RWPE1 (cell line): Measurements from ENCODE around the gene KMO.

Experiments
- CTCF ChIA-PET: fragments of 350-600 bp; sonication (Branson Sonifier 250); formaldehyde crosslinking; extraction: SDS; loops from one replicate; lab custom pipeline; 2021; lab: Yijun Ruan, JAX
- POLR2A ChIA-PET: fragments of 400-600 bp; formaldehyde crosslinking; extraction: SDS; loops from one replicate; lab custom pipeline; 2020; ENCODE audit warnings: antibody characterized with exemption; ENCODE audit not compliant: low non-redundant PET; lab: Yijun Ruan, JAX
- DNase-seq: peaks from one replicate; pipeline ENCODE4 v3.0.0; 2012; ENCODE audit warnings: low spot score
- H3K27ac ChIP-seq: fragments of 450-650 bp; 2 replicates; pipeline ENCODE4 v1.5.1; 2017
- CTCF ChIP-seq: fragments of 450-650 bp; conservative IDR thresholded peaks from 2 replicates; pipeline ENCODE4 v1.5.1; 2017; ENCODE audit warnings: low read depth, mild to moderate bottlenecking

Gene KMO

GRCh38 chr1:241638909-241639622 is 106.9 kb downstream of the KMO start:
- DNase-seq, result no peak
- POLR2A ChIA-PET, result no interaction called here
- CTCF ChIA-PET, result no interaction called here
- peak overlapping the region; percentile 84 for H3K27ac ChIP-seq
- no peak for TF ChIP-seq CTCF

DNA sequence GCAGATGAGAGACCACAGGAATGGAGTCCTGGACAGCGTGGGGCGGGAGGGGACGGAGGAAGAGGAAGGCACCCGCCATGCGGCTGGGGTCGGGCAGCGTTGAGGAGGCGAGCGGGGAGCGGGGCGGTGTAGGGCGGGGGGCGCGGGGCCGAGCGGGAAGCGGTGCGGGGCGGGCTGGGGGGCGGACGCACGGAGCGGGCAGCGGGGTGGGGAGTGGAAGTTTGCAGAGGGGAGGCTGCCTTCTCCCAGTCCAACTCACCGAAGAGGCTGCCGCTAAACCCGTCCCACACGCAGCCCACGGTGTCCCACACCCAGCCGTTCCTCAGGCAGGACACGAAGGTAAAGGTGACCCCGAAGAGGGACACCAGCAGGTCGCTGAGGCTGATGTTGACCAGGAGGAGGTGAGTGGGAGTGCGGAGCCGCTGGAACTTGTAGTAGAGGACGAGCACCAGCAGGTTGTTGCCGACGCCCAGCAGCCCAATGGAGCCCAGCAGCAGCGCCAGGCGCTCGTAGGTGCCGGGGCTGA is 107.5 kb downstream of the KMO start:
- POLR2A ChIA-PET, result interaction anchor here (0.6 to 1.0 kb wide), 2 partner anchors 28 to 49 kb away, joined by 3 to 7 read pairs; no protein-coding TSS in a partner anchor
- no peak for DNase-seq
- CTCF ChIA-PET, result no interaction called here
- peak overlapping the region; percentile 84 for H3K27ac ChIP-seq
- no peak for TF ChIP-seq CTCF

DNA sequence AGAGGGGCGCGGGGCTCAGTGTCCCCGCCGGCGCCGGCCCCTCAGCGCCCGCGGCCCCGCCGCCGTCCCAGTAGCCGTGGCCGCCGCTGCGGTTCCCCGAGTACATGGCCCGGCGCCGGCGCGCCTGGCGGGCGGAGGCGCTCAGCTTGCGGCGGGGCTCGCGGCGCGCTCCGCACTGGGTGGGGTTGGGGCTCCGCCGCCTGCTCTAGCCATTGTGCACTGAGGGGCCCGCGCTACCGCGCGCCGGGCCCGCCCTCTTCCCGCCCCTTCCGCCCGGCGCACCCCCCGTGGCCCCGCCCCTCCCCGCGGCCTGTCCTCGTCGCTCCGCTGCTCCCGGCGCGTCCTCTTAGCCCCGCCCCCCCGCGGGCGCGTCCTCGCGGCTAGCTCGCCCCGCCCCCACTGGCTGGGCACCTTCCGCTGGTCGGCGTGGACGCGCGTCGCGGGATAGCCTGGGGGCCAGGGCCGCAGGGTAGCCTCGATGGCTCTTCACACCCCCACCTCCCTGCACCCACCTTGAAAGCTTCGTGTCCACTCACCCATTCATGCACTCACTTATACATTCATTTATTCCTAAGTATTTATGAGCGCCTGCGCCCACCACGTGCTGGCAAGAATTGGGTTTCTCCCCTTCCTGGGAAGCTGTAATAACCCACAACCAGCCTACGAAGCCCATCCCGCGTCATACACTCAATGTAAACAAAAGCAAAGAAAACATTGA is 108.1 kb downstream of the KMO start, which contains the start of the genes CHML and OPN3:
Gene CHML (minus strand): TSS at position 221 of the 718 bp plus-strand sequence. CDS start 4,603 bp downstream, outside the sequence.
Gene OPN3 (minus strand): TSS at position 221 of the 718 bp plus-strand sequence. CDS start 115 bp downstream, at position 106.
- peak within 1 kb of the TSS; percentile 84 for H3K27ac ChIP-seq
- TF ChIP-seq CTCF, result no peak
- CTCF ChIA-PET, result no interaction called here
- POLR2A ChIA-PET, result interaction anchor here (0.5 to 1.0 kb wide), 3 partner anchors 29 to 198 kb away, joined by 3 to 7 read pairs (median 3); no protein-coding TSS in a partner anchor
- peak; percentile 93 for DNase-seq

DNA sequence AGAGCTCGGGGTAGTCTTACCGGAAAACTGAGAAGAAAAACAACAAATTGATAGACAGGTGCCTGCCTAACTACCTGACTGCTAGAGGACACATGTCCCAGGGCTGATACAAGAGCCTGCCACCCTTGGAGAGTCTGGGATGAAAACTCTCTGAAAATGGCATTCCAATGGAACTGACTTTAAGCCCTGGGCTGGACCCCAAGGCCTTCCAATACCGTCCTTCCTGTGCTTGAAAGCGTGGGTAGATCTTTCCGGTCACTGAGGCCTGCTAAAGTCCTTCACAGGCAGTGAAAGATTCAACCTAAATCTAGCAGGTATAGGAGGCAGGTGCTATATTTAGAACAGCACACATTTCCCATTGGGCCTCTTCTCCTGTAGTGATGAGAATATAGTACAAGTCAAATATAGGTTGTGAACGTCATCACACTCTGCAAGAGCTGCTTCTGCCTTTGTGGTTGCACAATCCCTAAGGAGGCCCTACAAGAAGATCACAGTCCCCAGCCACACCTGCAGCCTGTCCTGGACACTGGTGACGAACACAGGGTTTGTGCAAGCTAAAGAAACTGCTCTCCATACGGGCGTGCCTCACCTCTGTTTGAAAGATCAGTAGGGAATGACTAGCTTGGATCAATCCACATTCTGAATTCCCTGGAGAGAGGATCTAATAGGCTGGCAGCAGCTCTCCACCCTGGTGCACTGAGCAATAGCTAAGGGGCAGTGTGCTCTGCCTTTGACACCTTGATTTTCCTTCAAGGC is 108.9 kb downstream of the KMO start:
- no peak for DNase-seq
- ChIA-PET CTCF (interaction anchor here (0.6 kb wide), 1 partner anchor 104 kb away, joined by 3 read pairs; no protein-coding TSS in a partner anchor), POLR2A (interaction anchor here (0.5 to 1.0 kb wide), 2 partner anchors 48 to 197 kb away, joined by 3 read pairs; no protein-coding TSS in a partner anchor)
- TF ChIP-seq CTCF, result no peak
- peak overlapping the region; percentile 84 for H3K27ac ChIP-seq

- DNase-seq, result peak; percentile 64
- ChIA-PET CTCF (no interaction called here), POLR2A (no interaction called here)
- no peak for TF ChIP-seq CTCF
- H3K27ac ChIP-seq, result no peak overlapping the region
Measured at GRCh38 chr1:241641773-241642592, 109.8 kb downstream of the KMO start.
